IPS-NIHi7 (cell line): ENCODE data around the gene CLEC18B.
"Not testable (repeated sequence)": the region's sequence is repeated elsewhere in the genome, so short reads cannot be mapped to it uniquely, and the experiment has no call there.

ENCODE experiments used
- DNase-seq: peaks from one replicate; pipeline ENCODE4 v3.0.0; 2012; ENCODE audit warnings: mixed read lengths; ENCODE audit errors: extremely low spot score

Gene CLEC18B

GRCh38 chr16:74443624-74444346 is 22.5 kb upstream of the CLEC18B start:
- DNase-seq = not testable (repeated sequence)

GRCh38 chr16:74439685-74440084 is 18.4 kb upstream of the CLEC18B start:
- no peak for DNase-seq

GRCh38 chr16:74438492-74438979 is 17.3 kb upstream of the CLEC18B start:
- no peak for DNase-seq

DNA sequence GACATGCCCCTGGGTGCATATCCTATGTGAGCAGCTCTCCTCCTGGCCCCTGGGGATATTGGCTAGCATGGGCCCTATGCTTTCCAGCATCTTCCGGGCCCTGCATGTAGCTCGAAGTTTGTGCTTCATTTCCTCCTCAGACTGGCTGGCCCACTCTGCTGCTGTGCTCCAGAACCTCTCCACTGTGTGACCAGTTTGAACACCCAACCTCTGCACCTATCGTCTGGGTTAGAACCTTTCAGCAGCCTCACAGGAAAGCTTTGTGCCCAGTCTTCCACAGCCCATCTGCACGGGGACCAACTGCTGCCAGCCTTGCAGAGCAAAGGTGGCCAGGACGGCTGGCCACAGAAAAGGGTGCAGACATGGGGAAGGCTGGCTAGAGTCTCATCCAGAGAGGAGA is 10.2 kb upstream of the CLEC18B start:
- DNase-seq = no peak

- DNase-seq = peak; percentile 48
These were observed 8.9 kb upstream of the CLEC18B start for GRCh38 chr16:74430036-74430712.

DNA sequence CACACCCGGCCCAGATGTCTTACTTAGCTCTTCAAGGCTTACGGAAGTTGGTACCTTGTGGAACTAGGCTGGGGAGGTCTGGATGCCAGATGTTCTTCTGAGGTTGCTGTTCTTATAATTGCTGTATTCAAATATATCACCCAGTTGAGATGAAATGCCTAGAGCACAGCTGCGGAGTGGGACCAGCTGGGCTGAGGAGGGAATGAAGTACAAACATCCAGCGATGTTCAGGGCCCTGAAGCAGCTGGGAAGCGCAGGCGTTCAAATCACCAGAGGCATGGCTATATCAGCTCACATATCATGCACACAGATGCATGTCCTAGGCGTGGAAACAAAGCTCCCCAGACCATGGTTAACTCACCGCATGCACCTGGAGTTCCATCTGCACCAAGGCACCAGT is 7.2 kb upstream of the CLEC18B start:
- not testable (repeated sequence) for DNase-seq

- not testable (repeated sequence) for DNase-seq
These were observed 4.5 kb upstream of the CLEC18B start for GRCh38 chr16:74425751-74426150.

- DNase-seq = not testable (repeated sequence)
These were observed 2.4 kb upstream of the CLEC18B start for GRCh38 chr16:74423721-74424120.

GRCh38 chr16:74422086-74422485 is 808 bp upstream of the CLEC18B start:
- not testable (repeated sequence) for DNase-seq

- DNase-seq = not testable (repeated sequence)
These were observed 156 bp upstream of the CLEC18B start for GRCh38 chr16:74421482-74421785.

- not testable (repeated sequence) for DNase-seq
These were observed 1.5 kb downstream of the CLEC18B start for GRCh38 chr16:74419811-74420210.

DNA sequence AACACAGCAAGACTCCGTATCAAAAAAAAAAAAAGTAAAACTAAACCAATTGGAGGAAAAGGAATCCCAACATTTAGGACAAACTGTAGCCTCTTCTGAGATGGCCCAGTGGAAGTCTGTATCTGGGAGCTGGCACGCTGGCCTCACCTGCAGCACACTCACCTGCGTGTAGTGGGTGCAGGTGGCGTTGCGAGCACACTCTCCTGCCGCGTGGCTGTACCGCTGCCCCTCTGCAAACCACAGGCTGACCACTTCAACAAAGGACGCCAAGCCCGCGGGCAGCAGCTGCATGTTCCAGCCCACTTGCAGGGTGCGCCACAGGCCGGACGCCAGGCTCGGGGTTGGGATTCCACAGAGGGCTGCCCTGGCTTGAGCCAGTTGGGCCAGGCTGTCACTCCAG is 3.4 kb downstream of the CLEC18B start:
- DNase-seq = not testable (repeated sequence)

DNA sequence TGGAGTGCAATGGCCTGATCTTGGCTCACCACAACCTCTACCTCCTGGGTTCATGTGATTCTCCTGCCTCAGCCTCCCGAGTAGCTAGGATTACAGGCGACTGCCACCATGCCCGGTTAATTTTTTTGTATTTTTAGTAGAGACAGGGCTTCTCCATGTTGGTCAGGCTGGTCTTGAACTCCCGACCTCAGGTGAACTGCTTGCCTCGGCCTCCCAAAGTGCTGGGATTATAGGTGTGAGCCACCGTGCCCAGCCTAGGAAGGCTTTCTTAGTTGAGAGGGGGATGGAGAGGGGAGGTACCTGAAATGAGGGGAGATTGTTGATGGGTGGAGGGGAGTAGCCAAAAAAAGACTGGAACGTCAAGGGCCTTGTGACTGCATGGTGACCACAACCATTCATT is 7.4 kb downstream of the CLEC18B start:
- not testable (repeated sequence) for DNase-seq

DNA sequence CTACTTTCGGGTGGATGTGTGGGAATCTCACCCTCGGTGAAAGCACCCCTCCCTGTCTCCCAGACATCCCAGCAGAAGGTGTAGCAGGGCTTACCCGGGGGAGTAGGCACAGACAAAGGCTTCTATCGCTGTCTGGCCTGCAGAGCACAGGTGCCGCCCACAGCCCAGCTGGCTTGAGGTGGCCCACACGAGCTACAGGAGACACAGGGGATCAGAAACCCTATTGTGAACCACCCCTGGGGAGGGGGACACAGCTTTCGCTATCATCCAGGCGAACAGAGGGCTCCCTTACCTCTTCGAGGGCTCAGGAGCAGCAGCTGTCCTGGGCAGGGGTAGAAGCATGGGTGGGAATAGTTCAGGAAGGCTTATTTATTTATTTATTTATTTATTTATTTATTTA is 7.8 kb downstream of the CLEC18B start:
- DNase-seq = not testable (repeated sequence)

- DNase-seq = not testable (repeated sequence)
These were observed 8.4 kb downstream of the CLEC18B start for GRCh38 chr16:74412775-74413390.

- not testable (repeated sequence) for DNase-seq
These were observed 9.0 kb downstream of the CLEC18B start for GRCh38 chr16:74412138-74412774.

GRCh38 chr16:74410981-74411380 is 10.3 kb downstream of the CLEC18B start:
- not testable (repeated sequence) for DNase-seq

DNA sequence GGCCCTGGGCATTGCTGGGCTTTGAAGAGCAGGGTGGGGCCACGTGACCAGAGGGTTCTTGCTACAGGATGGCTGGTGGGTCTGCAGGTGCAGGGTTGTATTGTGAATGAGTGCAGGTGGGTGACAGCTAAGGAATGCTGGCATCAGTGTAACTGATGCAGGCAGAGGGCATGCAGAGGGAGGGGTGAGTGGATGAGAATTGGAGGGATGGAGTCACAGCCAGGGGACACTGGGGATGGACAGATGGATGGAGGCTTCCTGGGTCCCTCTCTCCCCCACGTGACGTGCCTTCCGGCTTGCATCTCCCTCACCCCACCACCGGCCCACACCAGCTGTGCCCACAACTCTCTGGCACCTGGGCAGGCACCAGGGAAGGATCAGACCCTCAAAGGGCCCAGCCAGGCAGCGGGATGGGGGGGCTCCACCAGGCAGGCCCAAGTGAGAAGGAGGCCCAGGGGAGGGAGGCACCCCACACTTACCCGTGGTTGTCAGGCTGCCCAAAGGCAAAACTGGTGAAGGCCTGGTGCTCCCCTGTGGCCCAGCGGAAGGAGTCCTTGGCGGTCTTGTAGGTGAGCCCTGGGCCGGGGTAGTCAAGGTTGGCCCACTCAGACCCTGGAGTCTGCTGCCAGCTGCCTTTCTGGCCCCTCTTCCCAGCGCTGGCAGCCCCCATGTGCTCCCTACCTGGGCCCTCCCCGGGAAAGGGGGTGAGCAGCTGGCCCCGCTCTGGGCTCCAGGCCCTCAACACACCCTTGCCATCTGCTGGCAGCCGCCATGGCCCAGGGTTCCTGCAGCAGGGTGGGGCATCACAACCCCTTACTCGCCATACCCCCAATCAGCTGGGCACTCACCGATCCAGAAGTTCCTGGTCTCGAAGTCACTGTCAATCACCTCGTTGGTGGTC is 11.0 kb downstream of the CLEC18B start:
- DNase-seq = not testable (repeated sequence)

DNA sequence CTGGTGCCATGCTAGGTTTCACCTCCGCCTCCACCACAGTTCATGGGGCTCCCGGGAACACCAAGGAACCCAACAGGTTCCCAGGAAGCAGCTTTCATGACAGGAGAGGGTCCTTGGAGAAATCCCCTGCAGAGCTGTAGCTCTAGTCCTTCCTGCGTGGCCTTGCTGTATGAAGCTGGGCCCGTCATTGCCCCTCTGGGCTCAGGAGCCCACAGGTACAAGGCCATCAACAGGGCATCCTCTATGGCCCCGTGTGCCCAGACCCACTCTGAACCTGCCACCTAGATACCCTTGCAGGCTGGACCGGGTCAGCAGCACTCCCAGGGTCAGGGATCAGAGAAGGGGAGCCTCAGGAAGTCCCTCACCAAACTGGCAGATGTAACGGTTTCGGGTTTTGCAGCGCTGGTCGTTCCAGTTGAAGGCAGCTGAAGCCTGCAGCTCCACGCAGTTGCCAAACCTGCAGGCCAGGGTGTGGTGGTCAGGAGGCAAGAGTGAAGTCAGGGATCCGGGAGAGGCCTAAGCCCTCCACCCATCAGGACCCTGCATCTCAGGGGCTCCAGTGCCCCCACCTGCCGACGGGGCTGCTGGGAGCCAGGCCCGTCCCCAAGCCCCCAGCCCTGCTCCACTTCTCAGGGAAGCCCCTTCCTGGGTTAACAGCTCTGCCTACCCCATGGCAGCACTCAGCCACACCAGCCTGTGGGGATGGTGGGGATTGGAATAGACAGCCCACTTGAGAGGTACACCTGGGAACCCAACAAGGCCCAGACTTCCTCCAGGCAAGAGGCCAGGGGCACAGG is 11.9 kb downstream of the CLEC18B start:
- not testable (repeated sequence) for DNase-seq

DNA sequence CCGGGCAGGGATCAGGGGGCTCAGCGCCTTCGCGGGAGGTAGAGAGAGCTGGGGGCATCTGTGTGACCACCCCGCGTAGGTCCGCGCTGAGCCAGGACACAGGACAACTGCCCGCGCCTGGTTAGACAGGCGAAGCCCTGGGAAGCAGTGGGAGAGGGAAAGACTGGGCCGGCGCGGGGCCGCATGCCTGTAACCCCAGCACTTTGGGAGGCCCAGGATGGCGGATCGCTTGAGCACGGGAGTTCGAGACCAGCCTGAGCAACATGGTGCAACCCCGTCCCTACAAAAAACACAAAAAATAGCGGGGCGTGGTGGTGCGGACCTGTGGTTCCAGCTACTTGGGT is 13.9 kb downstream of the CLEC18B start:
- DNase-seq = not testable (repeated sequence)
